Measurements from ENCODE around the gene ARHGAP33. TPM values are rescaled to one million over a fixed set of nuclear protein-coding genes. Genes with fewer than 3 reads are reported as not detected.

The ARHGAP33 gene
- total and polyA plus RNA-seq, 5 donors: 1.5 to 11.8 (median 4.3) TPM

- DNase-seq: peak; percentile 99 to 100 (median 99)
- H3K4me3 ChIP-seq (ENCODE audit: low read length): peak overlapping the region; percentile 69
- H3K27me3 ChIP-seq (ENCODE audit: control insufficient read depth, insufficient read depth): no peaks in the 10 kb centered on the region
- WGBS: under 1% methylated on average over 63 of the region's 63 CpGs
- H3K4me1 ChIP-seq (ENCODE audit: control insufficient read depth, insufficient read depth, low read length): peaks cover 4% of the 10 kb centered on the region
- H3K27ac ChIP-seq (ENCODE audit: low read length): peak overlapping the region; percentile 79
- intact Hi-C loops (cut with DNase I): no loop called here
- H3K9me3 ChIP-seq (ENCODE audit: control insufficient read depth, low read length): no peaks in the 10 kb centered on the region
- ATAC-seq: peak; percentile 88 to 91
These were observed 34.8 kb upstream of the ARHGAP33 start for GRCh38 chr19:35740423-35741202.

- H3K9me3 ChIP-seq (ENCODE audit: control insufficient read depth, low read length): no peaks in the 10 kb centered on the region
- peaks cover 4% of the 10 kb centered on the region for H3K4me1 ChIP-seq (ENCODE audit: control insufficient read depth, insufficient read depth, low read length)
- H3K27ac ChIP-seq (ENCODE audit: low read length): peak overlapping the region; percentile 79
- ATAC-seq: no peak
- WGBS: 3% methylated on average over 12 of the region's 12 CpGs
- DNase-seq: no peak
- peak overlapping the region; percentile 69 for H3K4me3 ChIP-seq (ENCODE audit: low read length)
- intact Hi-C loops (cut with DNase I): no loop called here
- H3K27me3 ChIP-seq (ENCODE audit: control insufficient read depth, insufficient read depth): no peaks in the 10 kb centered on the region
These were observed 34.2 kb upstream of the ARHGAP33 start for GRCh38 chr19:35741203-35741515.

- no peak within 1 kb of the TSS for H3K27ac ChIP-seq (ENCODE audit: low read length)
- no peak within 1 kb of the TSS for H3K4me3 ChIP-seq (ENCODE audit: low read length)
- peak in 1 of 3 donors; percentile 62 for DNase-seq
- intact Hi-C loops (cut with DNase I): no loop called here
- H3K27me3 ChIP-seq (ENCODE audit: control insufficient read depth, insufficient read depth): no peaks in the 10 kb centered on the region
- WGBS: 79% methylated on average over 9 of the region's 9 CpGs
- no peaks in the 10 kb centered on the region for H3K9me3 ChIP-seq (ENCODE audit: control insufficient read depth, low read length)
- ATAC-seq: no peak
- H3K4me1 ChIP-seq (ENCODE audit: control insufficient read depth, insufficient read depth, low read length): peaks cover 4% of the 10 kb centered on the region
These were observed 33.1 kb upstream of the ARHGAP33 start, which contains the start of gene IGFLR1 for GRCh38 chr19:35742121-35742724. IGFLR1 (minus strand) TSS chr19:35742452; CDS start chr19:35741180, 1,272 bp downstream.

- Histone ChIP-seq H3K4me3 (ENCODE audit: low read length) (no peak overlapping the region), H3K9me3 (ENCODE audit: control insufficient read depth, low read length) (no peaks in the 10 kb centered on the region), H3K27me3 (ENCODE audit: control insufficient read depth, insufficient read depth) (no peaks in the 10 kb centered on the region), H3K27ac (ENCODE audit: low read length) (no peak overlapping the region), H3K4me1 (ENCODE audit: control insufficient read depth, insufficient read depth, low read length) (peaks cover 4% of the 10 kb centered on the region)
- WGBS: 86% methylated on average over 19 of the region's 19 CpGs
- DNase-seq: peak in 1 of 3 donors; percentile 57
- intact Hi-C loops (cut with DNase I): no loop called here
- ATAC-seq: no peak
These were observed 31.5 kb upstream of the ARHGAP33 start for GRCh38 chr19:35743640-35744429.

GRCh38 chr19:35744430-35745327 lies 30.7 kb upstream of the ARHGAP33 start:
- intact Hi-C loops (cut with DNase I): no loop called here
- ATAC-seq (peak; percentile 80 to 81), DNase-seq (peak; percentile 95 to 97 (median 97))
- Histone ChIP-seq H3K4me3 (ENCODE audit: low read length) (peak overlapping the region; percentile 95), H3K27me3 (ENCODE audit: control insufficient read depth, insufficient read depth) (no peaks in the 10 kb centered on the region), H3K9me3 (ENCODE audit: control insufficient read depth, low read length) (no peaks in the 10 kb centered on the region), H3K4me1 (ENCODE audit: control insufficient read depth, insufficient read depth, low read length) (peaks cover 4% of the 10 kb centered on the region), H3K27ac (ENCODE audit: low read length) (peak overlapping the region; percentile 97)
- WGBS: 8% methylated on average over 41 of the region's 41 CpGs

- H3K4me3 ChIP-seq (ENCODE audit: low read length): peak within 1 kb of the TSS; percentile 95
- H3K27ac ChIP-seq (ENCODE audit: low read length): peak within 1 kb of the TSS; percentile 97
- H3K27me3 ChIP-seq (ENCODE audit: control insufficient read depth, insufficient read depth): no peaks in the 10 kb centered on the region
- DNase-seq (peak; percentile 98 to 99 (median 99)), ATAC-seq (peak; percentile 86 to 88)
- H3K4me1 ChIP-seq (ENCODE audit: control insufficient read depth, insufficient read depth, low read length): peaks cover 4% of the 10 kb centered on the region
- under 1% methylated on average over 40 of the region's 40 CpGs for WGBS
- intact Hi-C loops (cut with DNase I): no loop called here
- H3K9me3 ChIP-seq (ENCODE audit: control insufficient read depth, low read length): no peaks in the 10 kb centered on the region
These were observed 29.9 kb upstream of the ARHGAP33 start, which contains the start of the genes PSENEN and U2AF1L4 for GRCh38 chr19:35745328-35746086. PSENEN (plus strand) TSS chr19:35745651; CDS start chr19:35745931, 280 bp downstream. U2AF1L4 (minus strand) TSS chr19:35745418; CDS start chr19:35745391, 27 bp downstream.

- intact Hi-C loops (cut with DNase I): no loop called here
- Histone ChIP-seq H3K27ac (ENCODE audit: low read length) (no peak overlapping the region), H3K4me3 (ENCODE audit: low read length) (peak overlapping the region; percentile 78), H3K27me3 (ENCODE audit: control insufficient read depth, insufficient read depth) (no peaks in the 10 kb centered on the region), H3K9me3 (ENCODE audit: control insufficient read depth, low read length) (no peaks in the 10 kb centered on the region), H3K4me1 (ENCODE audit: control insufficient read depth, insufficient read depth, low read length) (peaks cover 4% of the 10 kb centered on the region)
- ATAC-seq (no peak), DNase-seq (no peak)
- WGBS: 2% methylated on average over 4 of the region's 4 CpGs
These were observed 29.3 kb upstream of the ARHGAP33 start for GRCh38 chr19:35746087-35746462.

- H3K27me3 ChIP-seq (ENCODE audit: control insufficient read depth, insufficient read depth): no peaks in the 10 kb centered on the region
- H3K4me1 ChIP-seq (ENCODE audit: control insufficient read depth, insufficient read depth, low read length): peaks cover 4% of the 10 kb centered on the region
- WGBS: 82% methylated on average over 5 of the region's 5 CpGs
- DNase-seq (peak in 1 of 3 donors; percentile 49), ATAC-seq (no peak)
- H3K9me3 ChIP-seq (ENCODE audit: control insufficient read depth, low read length): no peaks in the 10 kb centered on the region
- no peak overlapping the region for H3K4me3 ChIP-seq (ENCODE audit: low read length)
- H3K27ac ChIP-seq (ENCODE audit: low read length): no peak overlapping the region
- intact Hi-C loops (cut with DNase I): no loop called here
These were observed 28.8 kb upstream of the ARHGAP33 start for GRCh38 chr19:35746531-35746930.

GRCh38 chr19:35748106-35749020 lies 27.0 kb upstream of the ARHGAP33 start, which contains the start of gene LIN37:
LIN37 (plus strand) TSS chr19:35748576; CDS start chr19:35748725, 149 bp downstream.
- under 1% methylated on average over 45 of the region's 45 CpGs for WGBS
- Histone ChIP-seq H3K4me3 (ENCODE audit: low read length) (peak within 1 kb of the TSS; percentile 92), H3K27ac (ENCODE audit: low read length) (peak within 1 kb of the TSS; percentile 61), H3K4me1 (ENCODE audit: control insufficient read depth, insufficient read depth, low read length) (peaks cover 4% of the 10 kb centered on the region), H3K9me3 (ENCODE audit: control insufficient read depth, low read length) (no peaks in the 10 kb centered on the region), H3K27me3 (ENCODE audit: control insufficient read depth, insufficient read depth) (no peaks in the 10 kb centered on the region)
- ATAC-seq (peak; percentile 88 to 92), DNase-seq (peak; percentile 99)
- intact Hi-C loops (cut with DNase I): no loop called here
